Measurements from ENCODE around the gene TRIM8.

TRIM8 gene

DNA sequence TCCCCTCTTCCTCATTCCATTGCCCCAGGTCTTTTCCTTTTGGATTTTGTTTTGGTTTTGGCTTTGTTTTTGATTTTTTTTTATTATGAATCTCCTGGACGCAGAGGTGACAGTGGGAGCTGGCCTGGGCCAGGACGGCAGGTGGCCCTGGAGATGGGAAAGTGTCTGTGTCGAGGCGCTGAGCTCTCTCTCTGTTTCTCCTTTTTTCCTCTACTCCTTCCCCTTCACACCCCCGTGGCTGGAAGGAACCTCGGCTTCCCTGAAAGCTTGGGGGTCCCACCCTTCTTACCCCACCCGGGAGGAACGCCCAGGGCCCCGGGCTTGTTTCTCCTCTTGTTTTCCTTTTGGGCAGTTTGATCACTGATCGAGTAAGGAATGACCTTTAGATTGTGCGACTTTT lies 13.2 kb downstream of the TRIM8 start:
- Histone ChIP-seq H3K9me3 (ENCODE audit: control extremely low read depth in 1 of 5, control insufficient read depth in 4 of 5, insufficient read depth in 2 of 5, low read depth in 1 of 5, low read length in 4 of 5) (no peaks in the 10 kb centered on the region), H3K27ac (ENCODE audit: insufficient read depth in 1 of 2, low read depth in 1 of 2, low read length in 2 of 2, poor library complexity in 1 of 2, severe bottlenecking in 2 of 2) (no peak overlapping the region), H3K36me3 (ENCODE audit: control insufficient read depth in 4 of 4, insufficient read depth in 4 of 4, low read length in 3 of 4) (peaks cover 3 to 54% (median 45%) of the 10 kb centered on the region in 4 experiments), H3K4me1 (ENCODE audit: control extremely low read depth in 1 of 4, control insufficient read depth in 4 of 4, insufficient read depth in 4 of 4, low read length in 3 of 4) (peaks cover 2 to 46% (median 32%) of the 10 kb centered on the region in 4 experiments), H3K27me3 (replicated peaks in 2 of 5; ENCODE audit: control insufficient read depth in 4 of 5, insufficient read depth in 5 of 5, low read length in 4 of 5) (no peaks in the 10 kb centered on the region), H3K4me3 (ENCODE audit: control insufficient read depth in 1 of 7, extremely low read depth in 1 of 7, insufficient read depth in 4 of 7, low read depth in 2 of 7, low read length in 6 of 7) (no peak overlapping the region)
- 93% methylated on average over 3 of the region's 11 CpGs for WGBS (ENCODE audit: insufficient coverage)
- ChIA-PET POLR2A (no interaction called here), CTCF (interaction anchor here (0.7 to 10.8 kb wide), 4 partner anchors 9 to 19 kb away, joined by 3 to 98 read pairs (median 4); no protein-coding TSS in a partner anchor)
- no peak for DNase-seq

GRCh38 chr10:102657984-102658724 lies 13.9 kb downstream of the TRIM8 start:
- WGBS (ENCODE audit: insufficient coverage) = 89% methylated on average over 12 of the region's 13 CpGs
- H3K9me3 ChIP-seq (ENCODE audit: control extremely low read depth in 1 of 5, control insufficient read depth in 4 of 5, insufficient read depth in 2 of 5, low read depth in 1 of 5, low read length in 4 of 5) = no peaks in the 10 kb centered on the region
- ChIA-PET CTCF (interaction anchor here (0.7 to 10.8 kb wide), 6 partner anchors 8 to 18 kb away, joined by 3 to 98 read pairs (median 4); no protein-coding TSS in a partner anchor), POLR2A (interaction anchor here (0.5 to 3.6 kb wide), 3 partner anchors 8 to 148 kb away, joined by 3 to 24 read pairs (median 4); partner anchors contain the start of gene TRIM8)
- no peak for DNase-seq
- no peak overlapping the region for H3K27ac ChIP-seq (ENCODE audit: insufficient read depth in 1 of 2, low read depth in 1 of 2, low read length in 2 of 2, poor library complexity in 1 of 2, severe bottlenecking in 2 of 2)
- H3K36me3 ChIP-seq (ENCODE audit: control insufficient read depth in 4 of 4, insufficient read depth in 4 of 4, low read length in 3 of 4) = peaks cover 3 to 52% (median 42%) of the 10 kb centered on the region in 4 experiments
- H3K4me3 ChIP-seq (ENCODE audit: control insufficient read depth in 1 of 7, extremely low read depth in 1 of 7, insufficient read depth in 4 of 7, low read depth in 2 of 7, low read length in 6 of 7) = no peak overlapping the region
- no peaks in the 10 kb centered on the region for H3K27me3 ChIP-seq (replicated peaks in 2 of 5; ENCODE audit: control insufficient read depth in 4 of 5, insufficient read depth in 5 of 5, low read length in 4 of 5)
- H3K4me1 ChIP-seq (ENCODE audit: control extremely low read depth in 1 of 4, control insufficient read depth in 4 of 4, insufficient read depth in 4 of 4, low read length in 3 of 4) = peaks cover 2 to 40% (median 30%) of the 10 kb centered on the region in 4 experiments

GRCh38 chr10:102658802-102659201 lies 14.5 kb downstream of the TRIM8 start:
- H3K36me3 ChIP-seq (ENCODE audit: control insufficient read depth in 4 of 4, insufficient read depth in 4 of 4, low read length in 3 of 4) = peaks cover 3 to 46% (median 36%) of the 10 kb centered on the region in 4 experiments
- WGBS (ENCODE audit: insufficient coverage) = 80% methylated on average over 4 of the region's 5 CpGs
- no peak for DNase-seq

DNA sequence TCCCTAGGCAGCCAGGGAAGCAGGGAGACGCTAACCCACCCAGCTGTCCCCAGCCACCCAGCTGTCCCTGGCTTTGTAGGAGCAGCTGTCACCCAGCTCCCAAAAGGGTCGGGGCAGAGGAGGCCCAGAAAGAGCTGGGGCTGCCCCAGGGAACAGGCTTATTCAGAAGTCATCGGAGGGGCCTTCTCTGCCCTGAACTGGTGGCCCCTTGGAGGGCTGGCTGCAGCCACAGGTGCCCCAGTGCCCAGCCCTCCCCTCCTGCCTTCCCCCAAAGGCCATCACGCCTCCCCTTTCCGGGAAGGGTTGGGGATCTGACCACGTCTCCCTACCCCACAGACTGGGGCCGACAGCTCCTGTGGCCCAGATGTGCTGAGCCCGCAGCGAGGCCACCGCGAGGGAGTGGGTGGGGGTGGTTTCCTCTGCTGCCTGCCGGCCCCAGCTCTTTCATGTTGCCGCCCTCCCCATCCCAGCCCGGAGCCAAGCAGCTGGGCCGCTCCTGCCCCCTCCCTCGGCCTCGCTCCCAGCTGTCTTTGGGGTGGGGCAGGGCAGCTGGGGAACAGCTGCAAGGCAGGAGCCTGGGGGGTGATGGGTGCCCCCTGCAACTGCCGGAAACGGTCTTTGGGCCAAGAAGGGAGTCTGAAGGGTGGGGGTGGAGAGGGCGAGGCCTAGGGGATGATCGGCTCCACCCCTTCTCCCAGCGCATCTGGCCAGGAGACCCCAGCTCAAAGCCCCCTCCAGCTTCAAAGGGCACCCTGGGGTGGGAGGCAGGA lies 16.8 kb downstream of the TRIM8 start:
- no peak overlapping the region for H3K27ac ChIP-seq (ENCODE audit: insufficient read depth in 1 of 2, low read depth in 1 of 2, low read length in 2 of 2, poor library complexity in 1 of 2, severe bottlenecking in 2 of 2)
- CTCF ChIA-PET = interaction anchor here (0.9 to 10.8 kb wide), 6 partner anchors 9 to 60 kb away, joined by 4 to 98 read pairs (median 16); no protein-coding TSS in a partner anchor
- peaks cover 2 to 35% (median 28%) of the 10 kb centered on the region in 4 experiments for H3K4me1 ChIP-seq (ENCODE audit: control extremely low read depth in 1 of 4, control insufficient read depth in 4 of 4, insufficient read depth in 4 of 4, low read length in 3 of 4)
- POLR2A ChIA-PET = interaction anchor here (0.5 to 3.6 kb wide), 5 partner anchors 9 to 303 kb away, joined by 3 to 24 read pairs (median 4); partner anchors contain the start of gene TRIM8
- no peaks in the 10 kb centered on the region for H3K27me3 ChIP-seq (replicated peaks in 2 of 5; ENCODE audit: control insufficient read depth in 4 of 5, insufficient read depth in 5 of 5, low read length in 4 of 5)
- peak overlapping the region in 4 of 7 experiments; percentile 25 to 55 (median 39) for H3K4me3 ChIP-seq (ENCODE audit: control insufficient read depth in 1 of 7, extremely low read depth in 1 of 7, insufficient read depth in 4 of 7, low read depth in 2 of 7, low read length in 6 of 7)
- peaks cover 3 to 27% (median 19%) of the 10 kb centered on the region in 4 experiments for H3K36me3 ChIP-seq (ENCODE audit: control insufficient read depth in 4 of 4, insufficient read depth in 4 of 4, low read length in 3 of 4)
- WGBS (ENCODE audit: insufficient coverage) = 0% methylated on average over 4 of the region's 22 CpGs
- H3K9me3 ChIP-seq (ENCODE audit: control extremely low read depth in 1 of 5, control insufficient read depth in 4 of 5, insufficient read depth in 2 of 5, low read depth in 1 of 5, low read length in 4 of 5) = no peaks in the 10 kb centered on the region
- peak; percentile 61 to 88 (median 85) for DNase-seq

More at GRCh38 chr10:102658802-102659201, 14.5 kb downstream of the TRIM8 start:
- Histone ChIP-seq H3K9me3 (ENCODE audit: control extremely low read depth in 1 of 5, control insufficient read depth in 4 of 5, insufficient read depth in 2 of 5, low read depth in 1 of 5, low read length in 4 of 5) (no peaks in the 10 kb centered on the region), H3K4me3 (ENCODE audit: control insufficient read depth in 1 of 7, extremely low read depth in 1 of 7, insufficient read depth in 4 of 7, low read depth in 2 of 7, low read length in 6 of 7) (no peak overlapping the region), H3K4me1 (ENCODE audit: control extremely low read depth in 1 of 4, control insufficient read depth in 4 of 4, insufficient read depth in 4 of 4, low read length in 3 of 4) (peaks cover 2 to 35% (median 28%) of the 10 kb centered on the region in 4 experiments), H3K27me3 (replicated peaks in 2 of 5; ENCODE audit: control insufficient read depth in 4 of 5, insufficient read depth in 5 of 5, low read length in 4 of 5) (no peaks in the 10 kb centered on the region), H3K27ac (ENCODE audit: insufficient read depth in 1 of 2, low read depth in 1 of 2, low read length in 2 of 2, poor library complexity in 1 of 2, severe bottlenecking in 2 of 2) (no peak overlapping the region)
- CTCF ChIA-PET = interaction anchor here (0.8 to 10.8 kb wide), 4 partner anchors 8 to 17 kb away, joined by 3 to 98 read pairs (median 14); no protein-coding TSS in a partner anchor
- POLR2A ChIA-PET = interaction anchor here (0.6 to 3.6 kb wide), 3 partner anchors 9 to 13 kb away, joined by 3 to 24 read pairs (median 4); partner anchors contain the start of gene TRIM8

DNA sequence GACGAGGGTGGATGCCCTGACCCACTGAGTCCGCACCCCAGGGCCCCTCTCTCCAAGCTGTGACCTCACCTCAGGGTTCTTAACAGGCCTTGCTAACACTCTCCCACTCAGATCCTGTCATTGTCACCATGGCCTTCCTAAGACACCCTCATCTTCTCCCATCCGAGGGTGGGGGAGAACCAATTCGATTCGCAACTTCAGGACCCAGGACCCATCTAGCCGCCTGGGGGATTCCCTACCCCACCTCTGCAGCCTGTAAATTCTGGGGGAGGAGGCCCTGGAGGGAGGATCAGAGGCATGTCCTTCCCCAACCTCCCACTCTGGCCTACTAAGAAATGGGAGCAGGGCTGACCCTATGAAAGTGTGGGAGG lies 17.4 kb downstream of the TRIM8 start:
- no peak for DNase-seq

GRCh38 chr10:102665904-102666509 lies 21.7 kb downstream of the TRIM8 start:
- ChIA-PET CTCF (interaction anchor here (0.8 to 2.7 kb wide), 4 partner anchors 9 to 70 kb away, joined by 3 to 13 read pairs (median 5); no protein-coding TSS in a partner anchor), POLR2A (no interaction called here)
- no peak for DNase-seq
- Histone ChIP-seq H3K27ac (ENCODE audit: insufficient read depth in 1 of 2, low read depth in 1 of 2, low read length in 2 of 2, poor library complexity in 1 of 2, severe bottlenecking in 2 of 2) (no peak overlapping the region), H3K36me3 (ENCODE audit: control insufficient read depth in 4 of 4, insufficient read depth in 4 of 4, low read length in 3 of 4) (no peaks in the 10 kb centered on the region), H3K4me1 (ENCODE audit: control extremely low read depth in 1 of 4, control insufficient read depth in 4 of 4, insufficient read depth in 4 of 4, low read length in 3 of 4) (peaks cover 0 to 36% (median 15%) of the 10 kb centered on the region in 4 experiments), H3K27me3 (replicated peaks in 2 of 5; ENCODE audit: control insufficient read depth in 4 of 5, insufficient read depth in 5 of 5, low read length in 4 of 5) (no peaks in the 10 kb centered on the region), H3K4me3 (ENCODE audit: control insufficient read depth in 1 of 7, extremely low read depth in 1 of 7, insufficient read depth in 4 of 7, low read depth in 2 of 7, low read length in 6 of 7) (no peak overlapping the region), H3K9me3 (ENCODE audit: control extremely low read depth in 1 of 5, control insufficient read depth in 4 of 5, insufficient read depth in 2 of 5, low read depth in 1 of 5, low read length in 4 of 5) (no peaks in the 10 kb centered on the region)
- 90% methylated on average over 9 of the region's 9 CpGs for WGBS (ENCODE audit: insufficient coverage)

More for the DNA sequence above, 17.4 kb downstream of the TRIM8 start:
- POLR2A ChIA-PET = interaction anchor here (1.0 to 3.6 kb wide), 3 partner anchors 8 to 16 kb away, joined by 3 to 24 read pairs (median 4); partner anchors contain the start of gene TRIM8
- H3K9me3 ChIP-seq (ENCODE audit: control extremely low read depth in 1 of 5, control insufficient read depth in 4 of 5, insufficient read depth in 2 of 5, low read depth in 1 of 5, low read length in 4 of 5) = no peaks in the 10 kb centered on the region
- no peak overlapping the region for H3K4me3 ChIP-seq (ENCODE audit: control insufficient read depth in 1 of 7, extremely low read depth in 1 of 7, insufficient read depth in 4 of 7, low read depth in 2 of 7, low read length in 6 of 7)
- CTCF ChIA-PET = interaction anchor here (0.9 to 10.8 kb wide), 7 partner anchors 8 to 64 kb away, joined by 3 to 98 read pairs (median 13); no protein-coding TSS in a partner anchor
- H3K27me3 ChIP-seq (replicated peaks in 2 of 5; ENCODE audit: control insufficient read depth in 4 of 5, insufficient read depth in 5 of 5, low read length in 4 of 5) = no peaks in the 10 kb centered on the region
- H3K4me1 ChIP-seq (ENCODE audit: control extremely low read depth in 1 of 4, control insufficient read depth in 4 of 4, insufficient read depth in 4 of 4, low read length in 3 of 4) = peaks cover 2 to 35% (median 28%) of the 10 kb centered on the region in 4 experiments
- 51% methylated on average over 2 of the region's 6 CpGs for WGBS (ENCODE audit: insufficient coverage)
- peaks cover 0 to 21% (median 14%) of the 10 kb centered on the region in 4 experiments for H3K36me3 ChIP-seq (ENCODE audit: control insufficient read depth in 4 of 4, insufficient read depth in 4 of 4, low read length in 3 of 4)
- no peak overlapping the region for H3K27ac ChIP-seq (ENCODE audit: insufficient read depth in 1 of 2, low read depth in 1 of 2, low read length in 2 of 2, poor library complexity in 1 of 2, severe bottlenecking in 2 of 2)

Data from common myeloid progenitor, CD34-positive (primary cell).